H1 (cell line): ENCODE measurements around the gene NT5DC1. TPM values are rescaled to one million over a fixed set of nuclear protein-coding genes. Genes with fewer than 3 reads are reported as not detected.

Source experiments
- CTCF ChIA-PET: fragments of 300-600 bp; sonication (Branson Sonifier 250); formaldehyde crosslinking; loops from one replicate; lab custom pipeline; 2021; ENCODE audit not compliant: partially characterized antibody; lab: Charles Lee
- POLR2A ChIA-PET: fragments of 300-600 bp; sonication (Branson Sonifier 250); formaldehyde crosslinking; loops from one replicate; lab custom pipeline; 2021; ENCODE audit warnings: inconsistent platforms; ENCODE audit not compliant: partially characterized antibody; lab: Charles Lee
- DNase-seq, 2 experiments: peaks; one replicate each; pipeline versions ENCODE4 v3.0.0 to v3.0.0-alpha.2; 2010 to 2022; ENCODE audit warnings: low spot score in 2 of 2, low read depth in 1 of 2, mixed read lengths in 1 of 2
- FAIRE-seq: peaks from 2 replicates; lab custom pipeline; 2011; peaks lifted over from hg19 to GRCh38; lab: Jason Lieb, UNC
- H2AFZ ChIP-seq: 2 replicates; pipeline ENCODE4 v1.8.1; 2012; ENCODE audit warnings: low read length, inconsistent platforms
- H2AK5ac ChIP-seq: 2 replicates; pipeline ENCODE4 v1.6.1; 2013; ENCODE audit warnings: low read depth, low read length
- H2BK120ac ChIP-seq: replicated peaks from 2 replicates; pipeline ENCODE3; 2013; ENCODE audit warnings: low read depth, low read length, inconsistent platforms
- H2BK12ac ChIP-seq: 2 replicates; pipeline ENCODE4 v1.6.1; 2013; ENCODE audit warnings: low read depth, low read length
- H2BK15ac ChIP-seq: 2 replicates; pipeline ENCODE4 v1.6.1; 2013; ENCODE audit warnings: low read length
- H2BK20ac ChIP-seq: 2 replicates; pipeline ENCODE4 v1.6.1; 2013; ENCODE audit warnings: low read length
- H2BK5ac ChIP-seq: 2 replicates; pipeline ENCODE4 v1.6.1; 2013; ENCODE audit warnings: low read depth, low read length
- H3K14ac ChIP-seq: 2 replicates; pipeline ENCODE4 v1.6.1; 2013; ENCODE audit warnings: inconsistent platforms; ENCODE audit not compliant: insufficient read length
- H3K18ac ChIP-seq: 2 replicates; pipeline ENCODE4 v1.6.1; 2013; ENCODE audit warnings: low read length; ENCODE audit errors: extremely low read depth
- H3K23ac ChIP-seq: 2 replicates; pipeline ENCODE4 v1.6.1; 2013; ENCODE audit warnings: inconsistent platforms; ENCODE audit not compliant: insufficient read length
- H3K23me2 ChIP-seq: 2 replicates; pipeline ENCODE4 v1.6.1; 2013; ENCODE audit warnings: low read depth, low read length
- H3K27ac ChIP-seq: 2 replicates; pipeline ENCODE4 v1.6.1; 2011; ENCODE audit warnings: low read depth, low read length, inconsistent platforms
- H3K27me3 ChIP-seq, 4 experiments: replicated peaks in 1 of 4; 1 replicate in 1 of 4; 2 replicates in 3 of 4; pipeline versions ENCODE4 v1.6.1 to v1.8.1; 2011 to 2013; ENCODE audit warnings: low read length in 3 of 4, mild to moderate bottlenecking in 3 of 4, inconsistent platforms in 2 of 4, mixed read lengths in 2 of 4, moderate library complexity in 1 of 4; ENCODE audit not compliant: control insufficient read depth in 3 of 4, insufficient read depth in 3 of 4; ENCODE audit errors: extremely low read depth in 1 of 4
- H3K36me3 ChIP-seq, 4 experiments: 2 replicates each; pipeline versions ENCODE4 v1.6.1 to v1.8.1; 2011 to 2013; ENCODE audit warnings: mild to moderate bottlenecking in 4 of 4, low read length in 3 of 4, moderate library complexity in 2 of 4, control low read depth in 1 of 4, inconsistent platforms in 1 of 4; ENCODE audit not compliant: insufficient read depth in 4 of 4, control insufficient read depth in 2 of 4
- H3K4ac ChIP-seq: replicated peaks from 2 replicates; pipeline ENCODE3; 2013; ENCODE audit warnings: low read length, low read depth, mixed read lengths, inconsistent platforms; ENCODE audit not compliant: insufficient read length
- H3K4me1 ChIP-seq, 4 experiments: replicated peaks in 1 of 4; 1 replicate in 1 of 4; 2 replicates in 3 of 4; pipeline versions ENCODE4 v1.6.1 to v1.8.1; 2011 to 2013; ENCODE audit warnings: low read length in 3 of 4, inconsistent platforms in 2 of 4, mixed read lengths in 1 of 4; ENCODE audit not compliant: insufficient read depth in 4 of 4, control insufficient read depth in 3 of 4
- H3K4me2 ChIP-seq, 2 experiments: 2 replicates each; pipeline versions ENCODE4 v1.6.1 to v1.8.1; 2011 to 2013; ENCODE audit warnings: low read depth in 2 of 2, low read length in 2 of 2, control low read depth in 1 of 2, inconsistent platforms in 1 of 2, mild to moderate bottlenecking in 1 of 2; ENCODE audit not compliant: insufficient read depth in 1 of 2
- H3K4me3 ChIP-seq, 4 experiments: fragments of 200-600, 300-600 bp in 1 of 4; sonication (generic), shearing (Covaris generic), sonication (Bioruptor Twin) in 1 of 4; 2 replicates each; pipeline versions ENCODE4 v1.5.1 to v1.8.1; 2011 to 2016; ENCODE audit warnings: low read length in 4 of 4, low read depth in 3 of 4, control low read depth in 2 of 4, inconsistent platforms in 2 of 4, mild to moderate bottlenecking in 2 of 4, mixed read lengths in 1 of 4, moderate library complexity in 1 of 4; ENCODE audit not compliant: insufficient read depth in 2 of 4; ENCODE audit errors: extremely low read depth in 1 of 4
- H3K56ac ChIP-seq: replicated peaks from 2 replicates; pipeline ENCODE3; 2013; ENCODE audit warnings: low read depth, mild to moderate bottlenecking, mixed read lengths, low read length, inconsistent platforms; ENCODE audit not compliant: insufficient read length
- H3K79me1 ChIP-seq: 2 replicates; pipeline ENCODE4 v1.6.1; 2013; ENCODE audit warnings: low read depth, low read length, control low read depth
- H3K79me2 ChIP-seq, 2 experiments: 2 replicates each; pipeline versions ENCODE4 v1.6.1 to v1.8.1; 2012 to 2013; ENCODE audit warnings: low read length in 2 of 2, mild to moderate bottlenecking in 2 of 2, inconsistent platforms in 1 of 2; ENCODE audit not compliant: insufficient read depth in 2 of 2, control insufficient read depth in 1 of 2
- H3K9ac ChIP-seq, 4 experiments: replicated peaks in 1 of 4; 1 replicate in 1 of 4; 2 replicates in 3 of 4; pipeline versions ENCODE4 v1.6.1 to v1.8.1; 2011 to 2013; ENCODE audit warnings: low read depth in 3 of 4, low read length in 3 of 4, control low read depth in 2 of 4, mild to moderate bottlenecking in 2 of 4, moderate library complexity in 2 of 4, inconsistent platforms in 1 of 4; ENCODE audit errors: extremely low read depth in 1 of 4
- H3K9me3 ChIP-seq, 2 experiments: 2 replicates each; pipeline versions ENCODE4 v1.6.1 to v1.8.1; 2012 to 2013; ENCODE audit warnings: mild to moderate bottlenecking in 2 of 2, moderate library complexity in 2 of 2, control low read depth in 1 of 2, inconsistent platforms in 1 of 2, low read depth in 1 of 2, low read length in 1 of 2, mixed read lengths in 1 of 2; ENCODE audit not compliant: insufficient read depth in 2 of 2
- H4K20me1 ChIP-seq, 2 experiments: replicated peaks in 1 of 2; 2 replicates each; pipeline versions ENCODE3 to v1.8.1; 2011 to 2013; ENCODE audit warnings: inconsistent platforms in 2 of 2, low read length in 2 of 2, mild to moderate bottlenecking in 1 of 2; ENCODE audit not compliant: insufficient read depth in 2 of 2, control insufficient read depth in 1 of 2
- H4K5ac ChIP-seq: 2 replicates; pipeline ENCODE4 v1.6.1; 2013; ENCODE audit warnings: low read length, low read depth, mixed read lengths, inconsistent platforms; ENCODE audit not compliant: insufficient read length
- H4K8ac ChIP-seq: 2 replicates; pipeline ENCODE4 v1.8.0; 2013; ENCODE audit warnings: mild to moderate bottlenecking, moderate library complexity, low read length, inconsistent platforms; ENCODE audit not compliant: insufficient read depth; ENCODE audit errors: extremely low read depth
- H4K91ac ChIP-seq: replicated peaks from 2 replicates; pipeline ENCODE3; 2013; ENCODE audit warnings: low read length, mixed read lengths, inconsistent platforms; ENCODE audit not compliant: insufficient read length
- BACH1 ChIP-seq: IDR thresholded peaks from 2 replicates; pipeline ENCODE4 v1.6.1; 2012; ENCODE audit warnings: low read length, improper control_type of control experiment
- KDM4A ChIP-seq: IDR thresholded peaks from one replicate; pipeline ENCODE4 v1.7.1; 2012; ENCODE audit warnings: low read depth, mild to moderate bottlenecking, moderate library complexity, low read length, inconsistent platforms; ENCODE audit not compliant: severe bottlenecking
- SIX5 ChIP-seq: IDR thresholded peaks from 2 replicates; pipeline ENCODE4 v1.6.1; 2011; ENCODE audit warnings: mild to moderate bottlenecking, low read depth, low read length
- SP1 ChIP-seq: IDR thresholded peaks from 2 replicates; pipeline ENCODE4 v1.6.1; 2011; ENCODE audit warnings: low read depth, low read length
- SUZ12 ChIP-seq: fragments of 200-600 bp; sonication (generic); IDR thresholded peaks from 2 replicates; pipeline ENCODE4 v1.6.1; 2012; ENCODE audit warnings: mild to moderate bottlenecking, inconsistent platforms, low read length, moderate library complexity, mixed read lengths
- TAF7 ChIP-seq: optimal IDR thresholded peaks from 2 replicates; pipeline ENCODE3; 2011; ENCODE audit warnings: low read depth, mild to moderate bottlenecking, inconsistent platforms, low read length, moderate library complexity, borderline replicate concordance
- TEAD4 ChIP-seq: IDR thresholded peaks from 2 replicates; pipeline ENCODE4 v1.6.1; 2012; ENCODE audit warnings: low read depth, low read length, inconsistent platforms, mixed read lengths
- WGBS, 2 experiments: shearing (Covaris generic) in 1 of 2; methylation state at CpG; one replicate each; pipeline versions ENCODE4 v1.1.6 to v1.1.7; 2013 to 2015; ENCODE audit warnings: low lambda C conversion rate in 2 of 2, mixed read lengths in 2 of 2, inconsistent platforms in 1 of 2, low coverage in 1 of 2, missing lambda C conversion rate in 1 of 2; ENCODE audit not compliant: insufficient replicate concordance in 2 of 2, insufficient coverage in 1 of 2, insufficient read length in 1 of 2; ENCODE audit errors: extremely low coverage in 1 of 2, missing lambda C conversion rate in 1 of 2; 5-methylcytosine and 5-hydroxymethylcytosine counted together
- polyA plus RNA-seq, 7 experiments: library from polyadenylated mRNA; depleted of rRNA in 3 of 7; stranded (reverse) in 5 of 7; unstranded in 2 of 7; fragments of >200 nt in 5 of 7; fragments of 200-250 nt in 2 of 7; gene quantifications; 1 replicate in 5 of 7; 2 replicates in 1 of 7; 4 replicates in 1 of 7; pipeline versions ENCODE4 v1.2.1 to v1.2.3, GENCODE V29; 2011 to 2013; ENCODE audit warnings: missing spikeins in 2 of 7, mixed read lengths in 2 of 7
- total RNA-seq: library from RNA; stranded (reverse); fragmentation: NEBNext Ultra II Directional; extraction: Animal tissue kit (Norgen Biotek cat#: 25700); gene quantifications from 2 replicates; pipeline ENCODE4 v1.2.1, GENCODE V29; 2021
- TF ChIP-seq, protein P1 (sequence below): IDR thresholded peaks from 2 replicates; pipeline ENCODE4 v1.6.1; 2012; ENCODE audit warnings: inconsistent platforms
- TF ChIP-seq, protein P2 (sequence below): IDR thresholded peaks from 2 replicates; pipeline ENCODE4 v1.6.1; 2012; ENCODE audit warnings: inconsistent platforms

The NT5DC1 gene
- total and polyA plus RNA-seq, 2 of the 8 experiments (the other 6 are each of a cell fraction or from before 2014, with no cell fraction given): 25.3 to 72.7 TPM

DNA sequence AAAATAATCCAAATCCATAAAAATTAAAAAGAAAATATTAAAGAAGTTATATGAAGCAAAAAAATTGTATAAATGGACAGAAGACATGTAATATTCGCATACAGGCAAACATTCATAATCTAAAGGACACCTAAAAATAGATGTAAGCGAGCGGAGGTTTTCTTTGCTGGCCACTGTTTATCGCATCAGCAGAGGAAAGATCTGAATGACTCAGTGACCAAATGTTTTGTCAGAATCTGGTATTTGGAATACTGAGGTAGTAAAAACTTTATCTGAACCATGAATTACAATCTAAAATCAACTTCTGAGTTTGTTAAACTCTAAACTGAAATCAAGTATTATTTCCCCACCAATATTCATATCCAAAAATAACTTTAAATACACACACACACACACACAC, 145.4 kb downstream of the NT5DC1 start:
- no peak overlapping the region for H3K27ac ChIP-seq
- POLR2A ChIA-PET: interaction anchor here (0.9 kb wide), 1 partner anchor 8 kb away, joined by 3 read pairs; the partner anchor contains the start of gene TSPYL4
- CTCF ChIA-PET: interaction anchor here (2.2 kb wide), 1 partner anchor 23 kb away, joined by 6 read pairs; no protein-coding TSS in a partner anchor
- no peak for TF ChIP-seq SIX5
- TF ChIP-seq, protein P1, sequence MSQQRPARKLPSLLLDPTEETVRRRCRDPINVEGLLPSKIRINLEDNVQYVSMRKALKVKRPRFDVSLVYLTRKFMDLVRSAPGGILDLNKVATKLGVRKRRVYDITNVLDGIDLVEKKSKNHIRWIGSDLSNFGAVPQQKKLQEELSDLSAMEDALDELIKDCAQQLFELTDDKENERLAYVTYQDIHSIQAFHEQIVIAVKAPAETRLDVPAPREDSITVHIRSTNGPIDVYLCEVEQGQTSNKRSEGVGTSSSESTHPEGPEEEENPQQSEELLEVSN: no peak
- no peak for TF ChIP-seq TAF7
- TF ChIP-seq BACH1: no peak
- no peak for TF ChIP-seq TEAD4
- TF ChIP-seq, protein P2, sequence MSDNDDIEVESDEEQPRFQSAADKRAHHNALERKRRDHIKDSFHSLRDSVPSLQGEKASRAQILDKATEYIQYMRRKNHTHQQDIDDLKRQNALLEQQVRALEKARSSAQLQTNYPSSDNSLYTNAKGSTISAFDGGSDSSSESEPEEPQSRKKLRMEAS: no peak
- no peak for TF ChIP-seq SP1
- TF ChIP-seq KDM4A: no peak
- TF ChIP-seq SUZ12: no peak

More for the DNA sequence above, 145.4 kb downstream of the NT5DC1 start:
- no peaks in the 10 kb centered on the region for H3K9me3 ChIP-seq
- WGBS, 2 experiments: 95% methylated on average over 4 of the region's 4 CpGs; no CpG with 5 or more reads in 1 of the 2 experiments
- H3K4me3 ChIP-seq: no peak overlapping the region
- H3K23ac ChIP-seq: no peak overlapping the region
- H3K56ac ChIP-seq: no peak overlapping the region
- DNase-seq (no peak), FAIRE-seq (no peak)
- no peak overlapping the region for H3K4me2 ChIP-seq
- H3K79me2 ChIP-seq: peaks cover 0 to 23% of the 10 kb centered on the region in 2 experiments; a peak in 2 of 4 replicates
- H3K27me3 ChIP-seq: no peaks in the 10 kb centered on the region
- H3K36me3 ChIP-seq: peaks cover 0 to 5% (median 1%) of the 10 kb centered on the region in 4 experiments; a peak in 2 of 8 replicates
- no peak overlapping the region for H2BK120ac ChIP-seq
- H2AFZ ChIP-seq: no peak overlapping the region
- no peak overlapping the region for H3K4ac ChIP-seq
- H3K9ac ChIP-seq: no peak overlapping the region
- no peaks in the 10 kb centered on the region for H4K20me1 ChIP-seq
- H2BK15ac ChIP-seq: no peak overlapping the region
- no peak overlapping the region for H3K14ac ChIP-seq
- peaks cover 4 to 9% (median 4%) of the 10 kb centered on the region in 4 experiments; a peak in 5 of 7 replicates for H3K4me1 ChIP-seq
- H3K79me1 ChIP-seq: 0 out of 2 replicates have a peak, but pooled peaks cover 3% of the 10 kb centered on the region
- H4K91ac ChIP-seq: no peak overlapping the region
- H2AK5ac ChIP-seq: no peak overlapping the region
- no peak overlapping the region for H2BK5ac ChIP-seq
- no peak overlapping the region for H4K8ac ChIP-seq
- H2BK12ac ChIP-seq: no peak overlapping the region
- H2BK20ac ChIP-seq: no peak overlapping the region
- no peak overlapping the region for H3K18ac ChIP-seq
- H3K23me2 ChIP-seq: no peaks in the 10 kb centered on the region; the same call in 1 of the 2 replicates
- H4K5ac ChIP-seq: no peak overlapping the region
